ENCODE measurements around the gene DOK3. TPM values are rescaled to one million over a fixed set of nuclear protein-coding genes. Genes with fewer than 3 reads are reported as not detected.

Gene DOK3
- total RNA-seq, 1 donor from 2014 or later, result 11.6 TPM

DNA sequence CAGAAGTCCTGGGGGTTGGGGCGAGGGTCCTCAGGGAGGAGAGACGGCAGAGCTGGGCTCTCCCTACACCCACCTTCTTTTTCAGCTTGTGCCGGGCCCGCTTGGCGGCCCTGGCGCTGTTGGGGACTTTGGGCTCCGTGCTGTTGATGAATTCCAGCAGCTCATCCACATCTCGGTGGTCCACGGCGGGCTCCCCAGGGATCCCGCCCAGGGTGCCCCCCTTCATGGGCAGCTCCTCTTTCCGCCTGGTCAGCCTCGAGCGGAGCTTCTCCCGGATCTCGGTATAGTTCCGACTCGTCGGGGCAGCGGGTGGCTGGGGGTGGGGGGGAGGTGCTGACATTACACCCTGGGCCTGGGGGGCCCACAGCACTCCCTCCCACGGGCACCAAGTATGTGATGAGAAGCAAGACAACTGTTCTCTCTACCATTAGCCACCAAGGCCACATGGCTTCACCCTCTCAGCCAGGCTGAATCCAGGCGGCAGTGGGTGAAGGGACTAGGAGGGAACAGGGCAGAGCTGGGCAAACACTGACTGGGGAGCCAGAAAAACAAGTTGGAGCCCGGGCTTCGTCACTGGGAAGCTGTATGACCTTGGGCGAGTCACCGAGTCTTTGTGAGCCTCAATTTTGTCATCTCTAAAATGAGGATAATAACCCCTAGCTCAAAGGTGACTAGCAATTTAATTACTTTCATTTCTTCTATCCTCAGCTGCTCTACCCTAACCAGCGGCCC is 21.7 kb upstream of the DOK3 start:
- Mint-ChIP-seq H3K4me3 (ENCODE audit: low read depth) (no peak overlapping the region), H3K27me3 (no peaks in the 10 kb centered on the region), H3K4me1 (ENCODE audit: low read depth) (no peaks in the 10 kb centered on the region)

DNA sequence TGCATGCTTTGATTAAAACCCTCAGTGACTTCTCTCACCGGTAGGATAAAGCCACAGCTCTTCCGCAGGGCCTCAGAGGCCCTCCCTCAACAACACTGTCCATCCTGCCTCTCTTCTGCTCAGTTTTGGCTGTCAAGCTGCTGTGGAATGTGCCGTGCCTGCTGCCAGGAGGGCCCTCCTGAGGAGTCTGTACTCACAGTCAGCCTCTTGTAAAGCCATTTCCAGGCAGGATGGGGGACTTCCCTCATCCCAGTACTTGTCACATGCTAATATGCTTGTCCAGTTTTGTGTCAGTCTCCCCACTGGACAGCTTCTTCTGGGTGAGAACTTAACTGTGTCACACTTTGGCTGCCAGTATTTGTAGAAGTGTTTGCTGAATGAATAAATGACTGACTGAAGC is 21.0 kb upstream of the DOK3 start:
- Mint-ChIP-seq H3K27me3 (no peaks in the 10 kb centered on the region), H3K36me3 (ENCODE audit: insufficient read depth) (peaks cover 17% of the 10 kb centered on the region), H3K4me1 (ENCODE audit: low read depth) (no peaks in the 10 kb centered on the region), H3K9me3 (ENCODE audit: low read depth) (no peaks in the 10 kb centered on the region), H3K27ac (no peak overlapping the region), H3K4me3 (ENCODE audit: low read depth) (no peak overlapping the region)
- TF ChIP-seq, protein P1, sequence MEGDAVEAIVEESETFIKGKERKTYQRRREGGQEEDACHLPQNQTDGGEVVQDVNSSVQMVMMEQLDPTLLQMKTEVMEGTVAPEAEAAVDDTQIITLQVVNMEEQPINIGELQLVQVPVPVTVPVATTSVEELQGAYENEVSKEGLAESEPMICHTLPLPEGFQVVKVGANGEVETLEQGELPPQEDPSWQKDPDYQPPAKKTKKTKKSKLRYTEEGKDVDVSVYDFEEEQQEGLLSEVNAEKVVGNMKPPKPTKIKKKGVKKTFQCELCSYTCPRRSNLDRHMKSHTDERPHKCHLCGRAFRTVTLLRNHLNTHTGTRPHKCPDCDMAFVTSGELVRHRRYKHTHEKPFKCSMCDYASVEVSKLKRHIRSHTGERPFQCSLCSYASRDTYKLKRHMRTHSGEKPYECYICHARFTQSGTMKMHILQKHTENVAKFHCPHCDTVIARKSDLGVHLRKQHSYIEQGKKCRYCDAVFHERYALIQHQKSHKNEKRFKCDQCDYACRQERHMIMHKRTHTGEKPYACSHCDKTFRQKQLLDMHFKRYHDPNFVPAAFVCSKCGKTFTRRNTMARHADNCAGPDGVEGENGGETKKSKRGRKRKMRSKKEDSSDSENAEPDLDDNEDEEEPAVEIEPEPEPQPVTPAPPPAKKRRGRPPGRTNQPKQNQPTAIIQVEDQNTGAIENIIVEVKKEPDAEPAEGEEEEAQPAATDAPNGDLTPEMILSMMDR (IDR thresholded peaks at IDR 0.05; ENCODE audit: unreplicated experiment), result no peak
- DNase-seq (ENCODE audit: low spot score, unreplicated experiment), result no peak

More for the DNA sequence above, 21.7 kb upstream of the DOK3 start:
- no peak for DNase-seq (ENCODE audit: low spot score, unreplicated experiment)
- TF ChIP-seq, protein P1 (IDR thresholded peaks at IDR 0.05; ENCODE audit: unreplicated experiment), result no peak
- peaks cover 17% of the 10 kb centered on the region for H3K36me3 Mint-ChIP-seq (ENCODE audit: insufficient read depth)
- no peaks in the 10 kb centered on the region for H3K9me3 Mint-ChIP-seq (ENCODE audit: low read depth)
- H3K27ac Mint-ChIP-seq, result no peak overlapping the region

DNA sequence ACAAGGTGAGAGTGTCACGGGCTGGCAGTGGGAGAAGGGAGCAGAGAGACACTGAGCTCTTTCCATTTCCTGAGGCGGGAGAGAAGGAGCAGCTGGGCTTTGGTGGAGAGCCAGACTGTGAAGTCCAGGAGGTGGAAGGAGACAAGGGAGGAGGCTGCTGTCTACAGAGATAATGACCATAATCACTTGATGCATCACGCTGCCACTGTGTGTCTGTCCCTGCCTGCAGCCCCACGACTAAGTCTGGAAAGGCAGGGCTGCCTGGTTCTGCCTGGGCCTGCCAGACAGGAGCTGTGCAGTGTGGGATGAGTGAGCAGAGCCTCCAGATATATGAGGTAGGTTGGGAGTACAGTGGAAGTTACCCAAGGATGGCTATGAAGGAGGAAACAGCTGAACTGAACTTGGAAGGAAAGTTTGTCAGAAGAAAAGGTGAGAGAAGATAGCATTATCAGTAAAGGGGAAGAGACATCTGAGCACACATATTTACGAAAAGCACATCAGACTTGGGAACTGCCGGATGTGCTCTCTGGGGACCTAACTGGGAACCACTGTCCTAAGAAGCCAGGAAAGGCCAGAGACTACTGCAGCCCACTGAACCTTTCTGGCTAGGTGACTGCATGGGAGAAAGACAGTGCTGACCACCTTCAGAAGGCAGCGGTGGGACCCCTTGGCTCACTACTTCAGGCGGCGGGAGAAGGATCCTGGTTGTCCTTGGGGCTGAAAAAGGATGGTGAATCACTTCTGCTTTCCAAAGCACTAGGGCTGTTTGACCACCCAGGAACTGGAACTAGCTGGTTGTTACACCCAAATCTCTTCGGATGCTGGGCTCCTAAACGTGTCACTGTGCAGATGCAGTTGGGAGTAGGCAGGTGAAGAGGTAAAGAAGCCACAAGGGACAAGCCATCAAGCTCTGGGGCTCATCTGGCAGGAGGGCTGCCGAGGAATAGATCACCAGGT is 19.9 kb upstream of the DOK3 start:
- Mint-ChIP-seq H3K36me3 (ENCODE audit: insufficient read depth) (peaks cover 17% of the 10 kb centered on the region), H3K27ac (peak overlapping the region; percentile 42), H3K27me3 (no peaks in the 10 kb centered on the region), H3K9me3 (ENCODE audit: low read depth) (no peaks in the 10 kb centered on the region), H3K4me1 (ENCODE audit: low read depth) (no peaks in the 10 kb centered on the region), H3K4me3 (ENCODE audit: low read depth) (no peak overlapping the region)
- TF ChIP-seq, protein P1 (IDR thresholded peaks at IDR 0.05; ENCODE audit: unreplicated experiment), result no peak
- DNase-seq (ENCODE audit: low spot score, unreplicated experiment), result no peak

DNA sequence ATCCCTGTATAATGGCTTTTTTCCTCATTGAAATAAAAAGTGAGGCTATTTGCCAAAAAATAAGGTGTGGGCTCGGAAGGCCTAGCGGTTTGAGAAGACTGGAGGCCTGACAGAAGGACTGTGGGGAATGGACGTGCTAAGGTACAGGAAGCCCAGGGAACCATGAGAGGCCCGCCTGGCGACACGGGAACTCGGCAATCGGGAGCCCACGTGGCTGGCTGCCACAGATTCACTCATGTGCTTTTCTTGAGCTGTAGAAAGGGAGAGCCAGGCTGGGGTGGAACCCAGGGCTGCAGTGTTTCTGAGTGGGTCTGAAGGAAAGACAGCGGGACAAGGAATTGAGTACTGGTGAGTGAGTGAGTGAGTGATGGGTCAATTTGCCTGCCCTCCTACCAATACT is 19.0 kb upstream of the DOK3 start:
- Mint-ChIP-seq H3K27ac (no peak overlapping the region), H3K4me1 (ENCODE audit: low read depth) (no peaks in the 10 kb centered on the region), H3K27me3 (no peaks in the 10 kb centered on the region), H3K9me3 (ENCODE audit: low read depth) (no peaks in the 10 kb centered on the region), H3K36me3 (ENCODE audit: insufficient read depth) (peaks cover 14% of the 10 kb centered on the region), H3K4me3 (ENCODE audit: low read depth) (no peak overlapping the region)
- no peak for DNase-seq (ENCODE audit: low spot score, unreplicated experiment)
- TF ChIP-seq, protein P1 (IDR thresholded peaks at IDR 0.05; ENCODE audit: unreplicated experiment), result no peak

DNA sequence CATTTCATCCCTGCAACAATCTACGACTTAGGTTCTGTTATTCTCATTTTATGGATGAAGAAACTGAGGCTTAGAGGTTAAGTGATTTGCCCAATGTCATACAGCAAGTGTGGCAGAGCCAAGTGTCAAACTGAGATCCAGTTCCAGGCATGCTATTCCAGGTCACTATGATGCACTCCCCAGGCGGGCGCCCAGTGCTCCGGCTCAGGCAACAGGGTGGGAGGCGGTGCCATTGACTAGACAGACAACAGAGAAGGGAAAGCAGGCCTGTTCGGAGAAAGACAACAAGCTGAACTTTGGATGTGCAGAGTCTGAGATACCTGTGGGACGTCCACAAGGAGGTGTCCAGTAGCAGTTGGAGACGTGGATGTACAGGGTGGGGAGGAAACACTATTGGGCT is 18.0 kb upstream of the DOK3 start:
- Mint-ChIP-seq H3K4me1 (ENCODE audit: low read depth) (no peaks in the 10 kb centered on the region), H3K27me3 (no peaks in the 10 kb centered on the region), H3K9me3 (ENCODE audit: low read depth) (no peaks in the 10 kb centered on the region), H3K36me3 (ENCODE audit: insufficient read depth) (peaks cover 15% of the 10 kb centered on the region), H3K27ac (no peak overlapping the region), H3K4me3 (ENCODE audit: low read depth) (no peak overlapping the region)
- TF ChIP-seq, protein P1 (IDR thresholded peaks at IDR 0.05; ENCODE audit: unreplicated experiment), result no peak
- DNase-seq (ENCODE audit: low spot score, unreplicated experiment), result no peak
